Erythroblast (primary cell): ENCODE data around the gene USB1.

ENCODE experiments used
- GATA1 ChIP-seq: IDR thresholded peaks from 2 replicates; pipeline ENCODE4 v1.6.1; 2011; ENCODE audit warnings: low read depth, mild to moderate bottlenecking, control low read depth, low read length, moderate library complexity
- POLR2A ChIP-seq: IDR thresholded peaks from 2 replicates; pipeline ENCODE4 v1.6.1; 2011; ENCODE audit warnings: mild to moderate bottlenecking, low read length

DNA sequence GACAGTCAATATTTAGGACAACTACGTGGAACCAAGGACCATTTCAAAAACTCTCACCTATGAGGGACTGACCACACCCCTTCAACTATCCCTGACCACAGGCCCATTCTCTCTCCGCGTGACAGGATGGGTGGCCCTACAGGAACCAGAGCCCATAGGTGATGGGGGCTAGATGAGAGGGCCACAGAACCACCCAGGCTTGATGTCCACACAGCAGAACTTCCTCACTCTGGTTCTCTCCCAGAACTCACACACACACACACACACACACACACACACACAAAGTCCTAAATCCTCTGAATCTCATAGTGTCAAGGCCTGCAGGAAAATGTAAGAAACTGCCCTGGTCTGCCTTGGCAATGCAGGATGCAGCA is 2.2 kb upstream of the USB1 start:
- TF ChIP-seq POLR2A (no peak), GATA1 (no peak)
